IMR-90 (cell line): ENCODE results near the gene SLFN12L. TPM values are rescaled to one million over a fixed set of nuclear protein-coding genes. Genes with fewer than 3 reads are reported as not detected.

Source experiments
- ATAC-seq: fragments of 200-7000 bp; cut with Tn5 transposase; 2 replicates; pipeline ENCODE4 v1.9.1; 2020; ENCODE audit warnings: low read depth, mild to moderate bottlenecking, moderate library complexity
- BruUV-seq: library from RNA; stranded (reverse); fragments of 400-500 nt; replicated peaks from 2 replicates; lab custom pipeline; 2021; lab: Mats Ljungman, UMichigan
- CTCF ChIA-PET: fragments of 300-600 bp; formaldehyde crosslinking; extraction: SDS; loops from one replicate; lab custom pipeline; 2021; ENCODE audit warnings: antibody characterized with exemption; lab: Yijun Ruan, JAX
- POLR2A ChIA-PET: fragments of 300-600 bp; sonication (Branson Sonifier 250); formaldehyde crosslinking; loops from one replicate; lab custom pipeline; 2022; ENCODE audit warnings: antibody characterized with exemption; ENCODE audit not compliant: unreplicated experiment; lab: Charles Lee
- DNase-seq: peaks from one replicate; pipeline ENCODE4 v3.0.0; 2013
- H2AFZ ChIP-seq: replicated peaks from 2 replicates; pipeline ENCODE3; 2013; ENCODE audit warnings: low read length, mild to moderate bottlenecking; ENCODE audit not compliant: poor library complexity
- H2AK5ac ChIP-seq: 2 replicates; pipeline ENCODE4 v1.6.1; 2013; ENCODE audit warnings: low read depth, low read length, inconsistent platforms
- H2AK9ac ChIP-seq: replicated peaks from 2 replicates; pipeline ENCODE3; 2013; ENCODE audit warnings: mild to moderate bottlenecking, low read depth, low read length, moderate library complexity; ENCODE audit not compliant: poor library complexity
- H2BK120ac ChIP-seq: 2 replicates; pipeline ENCODE4 v1.6.1; 2013; ENCODE audit warnings: low read depth, low read length, inconsistent platforms
- H2BK15ac ChIP-seq: 3 replicates; pipeline ENCODE4 v1.6.1; 2013; ENCODE audit warnings: low read depth, low read length, inconsistent platforms
- H2BK20ac ChIP-seq: 2 replicates; pipeline ENCODE4 v1.6.1; 2013; ENCODE audit warnings: low read depth, mild to moderate bottlenecking, inconsistent platforms, low read length, moderate library complexity
- H2BK5ac ChIP-seq: 2 replicates; pipeline ENCODE4 v1.6.1; 2013; ENCODE audit warnings: mild to moderate bottlenecking, low read depth, low read length, inconsistent platforms; ENCODE audit not compliant: poor library complexity, severe bottlenecking
- H3K14ac ChIP-seq: replicated peaks from 2 replicates; pipeline ENCODE4 v1.6.1; 2013; ENCODE audit warnings: low read depth, low read length, inconsistent platforms
- H3K18ac ChIP-seq: 2 replicates; pipeline ENCODE4 v1.6.1; 2013; ENCODE audit warnings: low read depth, low read length, control low read depth
- H3K23ac ChIP-seq: 2 replicates; pipeline ENCODE4 v1.6.1; 2013; ENCODE audit warnings: low read depth, low read length, inconsistent platforms
- H3K27ac ChIP-seq: 2 replicates; pipeline ENCODE4 v1.5.1; 2013; ENCODE audit warnings: mild to moderate bottlenecking, control low read depth, low read length; ENCODE audit not compliant: insufficient read depth
- H3K27me3 ChIP-seq: 2 replicates; pipeline ENCODE4 v1.6.1; 2013; ENCODE audit warnings: low read length; ENCODE audit not compliant: control insufficient read depth, insufficient read depth
- H3K36me3 ChIP-seq: 2 replicates; pipeline ENCODE4 v1.6.1; 2013; ENCODE audit warnings: low read length, mixed read lengths; ENCODE audit not compliant: control insufficient read depth, insufficient read depth
- H3K4ac ChIP-seq: 2 replicates; pipeline ENCODE4 v1.6.1; 2013; ENCODE audit warnings: low read depth, low read length, inconsistent platforms
- H3K4me1 ChIP-seq: 2 replicates; pipeline ENCODE4 v1.6.1; 2013; ENCODE audit warnings: low read length, mixed read lengths; ENCODE audit not compliant: control insufficient read depth, insufficient read depth
- H3K4me2 ChIP-seq: 2 replicates; pipeline ENCODE4 v1.6.1; 2013; ENCODE audit warnings: low read depth, mild to moderate bottlenecking, control low read depth, low read length, moderate library complexity
- H3K4me3 ChIP-seq: 2 replicates; pipeline ENCODE4 v1.5.1; 2013; ENCODE audit warnings: low read depth, mild to moderate bottlenecking, control low read depth, low read length, moderate library complexity; ENCODE audit not compliant: insufficient read depth
- H3K56ac ChIP-seq: 2 replicates; pipeline ENCODE4 v1.6.1; 2013; ENCODE audit warnings: low read length, inconsistent platforms; ENCODE audit not compliant: insufficient read depth; ENCODE audit errors: extremely low read depth
- H3K79me1 ChIP-seq, 2 experiments: 2 replicates each; pipeline ENCODE4 v1.6.1; 2013; ENCODE audit warnings: low read length in 2 of 2, inconsistent platforms in 1 of 2, low read depth in 1 of 2
- H3K9ac ChIP-seq: 2 replicates; pipeline ENCODE4 v1.6.1; 2013; ENCODE audit warnings: low read depth, low read length, control low read depth
- H3K9me1 ChIP-seq: 2 replicates; pipeline ENCODE4 v1.6.1; 2013; ENCODE audit warnings: low read length, inconsistent platforms; ENCODE audit not compliant: insufficient read depth
- H3K9me3 ChIP-seq: 2 replicates; pipeline ENCODE4 v1.6.1; 2013; ENCODE audit warnings: low read length; ENCODE audit not compliant: control insufficient read depth, insufficient read depth
- H4K20me1 ChIP-seq: 2 replicates; pipeline ENCODE4 v1.6.1; 2013; ENCODE audit warnings: low read length, inconsistent platforms; ENCODE audit not compliant: insufficient read depth
- H4K5ac ChIP-seq: 2 replicates; pipeline ENCODE4 v1.6.1; 2013; ENCODE audit warnings: mild to moderate bottlenecking, low read depth, low read length, control low read depth
- H4K8ac ChIP-seq, 2 experiments: 2 replicates each; pipeline ENCODE4 v1.6.1; 2013; ENCODE audit warnings: low read depth in 2 of 2, low read length in 2 of 2, control low read depth in 1 of 2, inconsistent platforms in 1 of 2
- H4K91ac ChIP-seq: 2 replicates; pipeline ENCODE4 v1.6.1; 2013; ENCODE audit warnings: low read depth, low read length, inconsistent platforms; ENCODE audit not compliant: insufficient read depth
- BHLHE40 ChIP-seq: fragments of 150-350 bp; IDR thresholded peaks from 2 replicates; pipeline ENCODE4 v1.6.1; 2016; ENCODE audit warnings: mild to moderate bottlenecking, low read depth, low read length
- CEBPB ChIP-seq: IDR thresholded peaks from 2 replicates; pipeline ENCODE4 v1.6.1; 2012; ENCODE audit warnings: low read depth, low read length, improper control_type of control experiment
- CHD1 ChIP-seq: IDR thresholded peaks from 2 replicates; pipeline ENCODE4 v1.6.1; 2012; ENCODE audit warnings: low read depth, low read length, improper control_type of control experiment
- CTCF ChIP-seq: conservative IDR thresholded peaks from 2 replicates; pipeline ENCODE4 v1.5.1; 2012; ENCODE audit warnings: mild to moderate bottlenecking, low read depth, low read length, improper control_type of control experiment
- ELK1 ChIP-seq: fragments of 150-350 bp; IDR thresholded peaks from 2 replicates; pipeline ENCODE4 v1.6.1; 2016; ENCODE audit warnings: low read depth, mild to moderate bottlenecking, low read length, moderate library complexity, borderline replicate concordance
- MAFK ChIP-seq: IDR thresholded peaks from 2 replicates; pipeline ENCODE4 v1.6.1; 2012; ENCODE audit warnings: low read depth, low read length, improper control_type of control experiment
- MAZ ChIP-seq: IDR thresholded peaks from 2 replicates; pipeline ENCODE4 v1.6.1; 2012; ENCODE audit warnings: low read depth, mild to moderate bottlenecking, low read length, improper control_type of control experiment, moderate library complexity, borderline replicate concordance
- MXI1 ChIP-seq: IDR thresholded peaks from 2 replicates; pipeline ENCODE4 v1.6.1; 2012; ENCODE audit warnings: low read depth, mild to moderate bottlenecking, low read length, moderate library complexity, borderline replicate concordance
- RAD21 ChIP-seq: IDR thresholded peaks from 2 replicates; pipeline ENCODE4 v1.6.1; 2012; ENCODE audit warnings: low read length, improper control_type of control experiment
- RCOR1 ChIP-seq: IDR thresholded peaks from 2 replicates; pipeline ENCODE4 v1.6.1; 2012; ENCODE audit warnings: mild to moderate bottlenecking, low read length, improper control_type of control experiment; ENCODE audit not compliant: insufficient replicate concordance
- RFX5 ChIP-seq: IDR thresholded peaks from 2 replicates; pipeline ENCODE4 v1.8.0; 2012; ENCODE audit warnings: low read depth, mild to moderate bottlenecking, low read length, moderate library complexity
- SMC3 ChIP-seq: fragments of 150-350 bp; IDR thresholded peaks from 2 replicates; pipeline ENCODE4 v1.6.1; 2016; ENCODE audit warnings: low read depth, mild to moderate bottlenecking, antibody characterized with exemption, low read length, moderate library complexity
- WGBS, 2 experiments: methylation state at CpG; one replicate each; pipeline versions ENCODE4 v1.1.5 to v1.1.7; 2013; ENCODE audit warnings: missing lambda C conversion rate in 2 of 2; ENCODE audit not compliant: insufficient read length in 1 of 2; ENCODE audit errors: extremely low coverage in 2 of 2; 5-methylcytosine and 5-hydroxymethylcytosine counted together
- dilution Hi-C: fragments of 300-500 bp; cut with HindIII; formaldehyde crosslinking; loops from one replicate; pipeline ENCODE4 v1.14.3; 2018; ENCODE audit warnings: low sequenced_read_pairs; ENCODE audit not compliant: unreplicated experiment
- in situ Hi-C: fragments of 300-500 bp; cut with MboI; formaldehyde crosslinking; loops from 3 replicates; pipeline ENCODE4 v1.14.3; 2019; ENCODE audit warnings: low sequenced_read_pairs, inconsistent platforms, mixed read lengths
- intact Hi-C: fragments of 100-400 bp; cut with micrococcal nuclease; formaldehyde crosslinking; loops from 2 replicates; pipeline ENCODE4 v1.10.0; 2022
- polyA plus RNA-seq, 3 experiments: library from polyadenylated mRNA; depleted of rRNA; stranded (reverse); fragments of >200 nt; gene quantifications; 2 replicates each; pipeline ENCODE4 v1.2.3, GENCODE V29; 2012; ENCODE audit warnings: low replicate concordance in 1 of 3
- total RNA-seq: library from RNA; depleted of rRNA; stranded (reverse); fragments of >200 nt; gene quantifications from 2 replicates; pipeline ENCODE4 v1.2.3, GENCODE V29; 2012

Gene SLFN12L
- total and polyA plus RNA-seq, 2 of the 4 experiments (the other 2 are of a cell fraction): 0.18 TPM; not detected in 1

GRCh38 chr17:35515027-35515426 lies 22.5 kb downstream of the SLFN12L start:
- Histone ChIP-seq H4K5ac (no peak overlapping the region), H3K14ac (no peak overlapping the region), H3K9me3 (no peaks in the 10 kb centered on the region), H4K8ac (no peak overlapping the region), H2BK15ac (no peak overlapping the region), H3K23ac (no peak overlapping the region), H4K91ac (no peak overlapping the region), H3K4me3 (no peak overlapping the region), H2BK20ac (no peak overlapping the region), H2AK9ac (no peak overlapping the region), H3K9me1 (no peaks in the 10 kb centered on the region), H3K18ac (no peak overlapping the region), H3K4me1 (no peaks in the 10 kb centered on the region), H3K27me3 (peaks cover 13% of the 10 kb centered on the region), H3K27ac (no peak overlapping the region), H3K36me3 (no peaks in the 10 kb centered on the region), H3K4me2 (no peak overlapping the region), H2AK5ac (no peak overlapping the region), H3K4ac (no peak overlapping the region), H3K79me1 (no peaks in the 10 kb centered on the region), H2BK120ac (no peak overlapping the region), H4K20me1 (no peaks in the 10 kb centered on the region), H3K56ac (no peak overlapping the region), H3K9ac (no peak overlapping the region), H2BK5ac (no peak overlapping the region), H2AFZ (no peak overlapping the region)
- no peak for TF ChIP-seq CTCF
- no peak for TF ChIP-seq RAD21
- no peak for TF ChIP-seq CEBPB
- no peak for TF ChIP-seq RFX5
- TF ChIP-seq ELK1: no peak
- TF ChIP-seq RCOR1: no peak
- no peak for TF ChIP-seq BHLHE40
- TF ChIP-seq MAFK: no peak
- no peak for TF ChIP-seq CHD1
- no peak for TF ChIP-seq SMC3
- TF ChIP-seq MXI1: no peak
- TF ChIP-seq MAZ: no peak
- BruUV-seq: no TSS peak
- DNase-seq (no peak), ATAC-seq (no peak)
- WGBS, 2 experiments: 33% methylated on average over 12 of the region's 21 CpGs; no CpG with 5 or more reads in 1 of the 2 experiments
- dilution Hi-C loops (no loop called here), intact Hi-C loops (no loop called here), in situ Hi-C loops (no loop called here)
- ChIA-PET CTCF (no interaction called here), POLR2A (interaction anchor here (0.7 kb wide), 1 partner anchor 28 kb away, joined by 3 read pairs; no protein-coding TSS in a partner anchor)
